ENCODE measurements around the gene SLC5A4.
A peak's percentile ranks its signal among the peaks of the same experiment; 100 is the strongest.
"Not testable (repeated sequence)": the region's sequence is repeated elsewhere in the genome, so short reads cannot be mapped to it uniquely, and the experiment has no call there.

Gene SLC5A4

GRCh38 chr22:32202539-32203180, 52.5 kb downstream of the SLC5A4 start:
- Histone ChIP-seq H3K4me2 (ENCODE audit: low read length) (peak overlapping the region; percentile 36), H3K4me1 (no peaks in the 10 kb centered on the region), H2AFZ (peak overlapping the region; percentile 29), H3K79me2 (no peaks in the 10 kb centered on the region), H3K4me3 (ENCODE audit: low read depth, low read length) (no peak overlapping the region), H3K36me3 (ENCODE audit: control insufficient read depth, insufficient read depth, low read length) (no peaks in the 10 kb centered on the region), H3K9ac (no peak overlapping the region), H3K27ac (no peak overlapping the region), H3K9me3 (ENCODE audit: control insufficient read depth, low read length) (no peaks in the 10 kb centered on the region), H3K27me3 (ENCODE audit: control insufficient read depth, insufficient read depth, low read length) (no peaks in the 10 kb centered on the region)
- peak; percentile 32 for TF ChIP-seq CTCF (IDR thresholded peaks at IDR 0.05)

GRCh38 chr22:32202161-32202538, 53.0 kb downstream of the SLC5A4 start:
- Histone ChIP-seq H3K9me3 (ENCODE audit: control insufficient read depth, low read length) (no peaks in the 10 kb centered on the region), H3K4me3 (ENCODE audit: low read depth, low read length) (no peak overlapping the region), H3K79me2 (no peaks in the 10 kb centered on the region), H3K4me1 (no peaks in the 10 kb centered on the region), H3K9ac (no peak overlapping the region), H3K27ac (no peak overlapping the region), H3K36me3 (ENCODE audit: control insufficient read depth, insufficient read depth, low read length) (no peaks in the 10 kb centered on the region), H3K27me3 (ENCODE audit: control insufficient read depth, insufficient read depth, low read length) (no peaks in the 10 kb centered on the region), H3K4me2 (ENCODE audit: low read length) (no peak overlapping the region), H2AFZ (peak overlapping the region; percentile 29)
- no peak for TF ChIP-seq CTCF (IDR thresholded peaks at IDR 0.05)

- Histone ChIP-seq H2AFZ (no peak overlapping the region), H3K27me3 (ENCODE audit: control insufficient read depth, insufficient read depth, low read length) (no peaks in the 10 kb centered on the region)
Measured at GRCh38 chr22:32200752-32201151, 54.4 kb downstream of the SLC5A4 start.

GRCh38 chr22:32199961-32200360, 55.2 kb downstream of the SLC5A4 start:
- Histone ChIP-seq H3K9me3 (ENCODE audit: control insufficient read depth, low read length) (no peaks in the 10 kb centered on the region), H3K4me1 (no peaks in the 10 kb centered on the region), H3K27me3 (ENCODE audit: control insufficient read depth, insufficient read depth, low read length) (no peaks in the 10 kb centered on the region), H3K36me3 (ENCODE audit: control insufficient read depth, insufficient read depth, low read length) (no peaks in the 10 kb centered on the region), H2AFZ (no peak overlapping the region), H3K79me2 (no peaks in the 10 kb centered on the region), H3K4me2 (ENCODE audit: low read length) (no peak overlapping the region), H3K4me3 (ENCODE audit: low read depth, low read length) (no peak overlapping the region), H3K27ac (no peak overlapping the region), H3K9ac (no peak overlapping the region)
- no peak for TF ChIP-seq CTCF (IDR thresholded peaks at IDR 0.05)

More at GRCh38 chr22:32200752-32201151, 54.4 kb downstream of the SLC5A4 start:
- Histone ChIP-seq H3K9ac (no peak overlapping the region), H3K4me1 (no peaks in the 10 kb centered on the region), H3K4me2 (ENCODE audit: low read length) (no peak overlapping the region), H3K9me3 (ENCODE audit: control insufficient read depth, low read length) (no peaks in the 10 kb centered on the region), H3K4me3 (ENCODE audit: low read depth, low read length) (no peak overlapping the region), H3K27ac (no peak overlapping the region), H3K79me2 (no peaks in the 10 kb centered on the region), H3K36me3 (ENCODE audit: control insufficient read depth, insufficient read depth, low read length) (no peaks in the 10 kb centered on the region)
- TF ChIP-seq CTCF (IDR thresholded peaks at IDR 0.05) = no peak

- no peaks in the 10 kb centered on the region for H3K4me1 ChIP-seq
- H3K27ac ChIP-seq = no peak overlapping the region
- no peaks in the 10 kb centered on the region for H3K79me2 ChIP-seq
- no peak overlapping the region for H3K4me3 ChIP-seq (ENCODE audit: low read depth, low read length)
- H2AFZ ChIP-seq = no peak overlapping the region
- no peak for TF ChIP-seq CTCF (IDR thresholded peaks at IDR 0.05)
- H3K4me2 ChIP-seq (ENCODE audit: low read length) = no peak overlapping the region
- no peaks in the 10 kb centered on the region for H3K9me3 ChIP-seq (ENCODE audit: control insufficient read depth, low read length)
- no peaks in the 10 kb centered on the region for H3K36me3 ChIP-seq (ENCODE audit: control insufficient read depth, insufficient read depth, low read length)
- H3K27me3 ChIP-seq (ENCODE audit: control insufficient read depth, insufficient read depth, low read length) = no peaks in the 10 kb centered on the region
- H3K9ac ChIP-seq = no peak overlapping the region
Measured at GRCh38 chr22:32199341-32199740, 55.8 kb downstream of the SLC5A4 start.

- not testable (repeated sequence) for H3K4me3 ChIP-seq (ENCODE audit: low read depth, low read length); H3K27ac ChIP-seq; H3K27me3 ChIP-seq (ENCODE audit: control insufficient read depth, insufficient read depth, low read length); H3K9me3 ChIP-seq (ENCODE audit: control insufficient read depth, low read length); H3K4me1 ChIP-seq; H3K4me2 ChIP-seq (ENCODE audit: low read length); H3K79me2 ChIP-seq; H3K9ac ChIP-seq; H2AFZ ChIP-seq; H3K36me3 ChIP-seq (ENCODE audit: control insufficient read depth, insufficient read depth, low read length)
Measured at GRCh38 chr22:32197553-32198226, 57.5 kb downstream of the SLC5A4 start.

GRCh38 chr22:32195900-32196299, 59.2 kb downstream of the SLC5A4 start:
- H3K4me1 ChIP-seq; H3K4me3 ChIP-seq (ENCODE audit: low read depth, low read length); H3K36me3 ChIP-seq (ENCODE audit: control insufficient read depth, insufficient read depth, low read length); H3K9ac ChIP-seq; H3K27ac ChIP-seq; H2AFZ ChIP-seq; H3K4me2 ChIP-seq (ENCODE audit: low read length); H3K27me3 ChIP-seq (ENCODE audit: control insufficient read depth, insufficient read depth, low read length); H3K79me2 ChIP-seq; H3K9me3 ChIP-seq (ENCODE audit: control insufficient read depth, low read length): not testable (repeated sequence)

All from parathyroid adenoma (tissue), 2 donors.